ENCODE results near the gene TRAF1. TPM values are rescaled to one million over a fixed set of nuclear protein-coding genes. Genes with fewer than 3 reads are reported as not detected.

The TRAF1 gene
- total and polyA plus RNA-seq, 2 of the 13 experiments (the other 11 are each of a cell fraction or from before 2014, with no cell fraction given) = 0.44 to 1.0 TPM

DNA sequence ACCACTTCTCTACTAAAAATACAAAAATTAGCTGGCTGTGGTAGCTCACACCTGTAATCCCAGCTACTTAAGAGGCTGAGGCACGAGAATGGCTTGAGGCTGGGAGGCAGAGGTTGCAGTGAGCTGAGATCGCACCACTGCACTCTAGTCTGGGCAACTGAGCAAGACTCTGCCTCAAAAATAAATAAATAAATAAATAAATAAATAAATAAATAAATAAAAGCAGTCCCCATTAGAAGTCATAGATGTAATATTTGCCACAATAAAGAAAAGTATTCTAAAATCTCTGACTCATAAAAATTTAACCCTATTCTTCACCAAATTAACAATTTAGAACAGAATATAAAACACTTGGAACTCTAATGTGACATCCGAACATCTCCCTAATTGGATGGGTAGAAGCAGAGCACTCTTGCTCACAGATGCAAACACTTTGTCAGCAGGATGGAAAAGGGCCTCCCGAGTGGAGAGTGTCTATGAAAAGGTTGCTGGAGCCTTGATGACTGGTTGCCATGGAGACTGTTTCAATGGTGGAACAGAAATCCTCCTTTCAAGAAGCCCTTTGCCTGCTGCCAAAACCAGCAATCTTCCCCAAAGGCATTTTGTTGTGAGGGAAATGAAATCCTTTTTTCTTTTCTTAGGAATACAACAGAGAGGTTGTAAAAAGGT, 38.9 kb upstream of the TRAF1 start:
- H4K20me1 ChIP-seq (ENCODE audit: insufficient read depth, low read length) = no peaks in the 10 kb centered on the region
- no peaks in the 10 kb centered on the region for H3K9me3 ChIP-seq (ENCODE audit: low read length)
- no peak overlapping the region for H2AFZ ChIP-seq (ENCODE audit: low read length)
- DNase-seq (ENCODE audit: low spot score) (no peak), FAIRE-seq (no peak), ATAC-seq (no peak)
- no peaks in the 10 kb centered on the region for H3K79me2 ChIP-seq (ENCODE audit: insufficient read depth, low read length)
- no peak overlapping the region for H3K9ac ChIP-seq (ENCODE audit: insufficient read depth, low read depth, low read length)
- POLR2A ChIA-PET = no interaction called here
- CTCF ChIA-PET (ENCODE audit: low intra/inter-chr PET ratio, low total read pairs) = no interaction called here
- no TSS peak for BruUV-seq (replicated peaks)
- intact Hi-C loops (cut with micrococcal nuclease; ENCODE audit: unreplicated experiment) (no loop called here), in situ Hi-C loops (cut with HindIII; ENCODE audit: extremely low pct_ligation_motif_present, low pct_unique_long_range_greater_than_20kb) (no loop called here)
- TF ChIP-seq, protein P1, sequence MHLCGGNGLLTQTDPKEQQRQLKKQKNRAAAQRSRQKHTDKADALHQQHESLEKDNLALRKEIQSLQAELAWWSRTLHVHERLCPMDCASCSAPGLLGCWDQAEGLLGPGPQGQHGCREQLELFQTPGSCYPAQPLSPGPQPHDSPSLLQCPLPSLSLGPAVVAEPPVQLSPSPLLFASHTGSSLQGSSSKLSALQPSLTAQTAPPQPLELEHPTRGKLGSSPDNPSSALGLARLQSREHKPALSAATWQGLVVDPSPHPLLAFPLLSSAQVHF (CRISPR knock-in tag; IDR thresholded peaks at IDR 0.05) = no peak
- TF ChIP-seq, protein P2, sequence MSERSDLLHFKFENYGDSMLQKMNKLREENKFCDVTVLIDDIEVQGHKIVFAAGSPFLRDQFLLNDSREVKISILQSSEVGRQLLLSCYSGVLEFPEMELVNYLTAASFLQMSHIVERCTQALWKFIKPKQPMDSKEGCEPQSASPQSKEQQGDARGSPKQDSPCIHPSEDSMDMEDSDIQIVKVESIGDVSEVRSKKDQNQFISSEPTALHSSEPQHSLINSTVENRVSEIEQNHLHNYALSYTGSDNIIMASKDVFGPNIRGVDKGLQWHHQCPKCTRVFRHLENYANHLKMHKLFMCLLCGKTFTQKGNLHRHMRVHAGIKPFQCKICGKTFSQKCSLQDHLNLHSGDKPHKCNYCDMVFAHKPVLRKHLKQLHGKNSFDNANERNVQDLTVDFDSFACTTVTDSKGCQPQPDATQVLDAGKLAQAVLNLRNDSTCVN (CRISPR knock-in tag; IDR thresholded peaks at IDR 0.05; ENCODE audit: borderline replicate concordance) = no peak
- TF ChIP-seq ZNF777 (CRISPR knock-in tag; IDR thresholded peaks at IDR 0.05) (no peak), MTF2 (CRISPR knock-in tag; IDR thresholded peaks at IDR 0.05; ENCODE audit: borderline replicate concordance) (no peak), GATAD1 (CRISPR knock-in tag; IDR thresholded peaks at IDR 0.05) (no peak), MBD4 (IDR thresholded peaks at IDR 0.05; ENCODE audit: borderline replicate concordance, low read length) (no peak), MAF1 (CRISPR knock-in tag; IDR thresholded peaks at IDR 0.05; ENCODE audit: borderline replicate concordance) (no peak), GABPA (IDR thresholded peaks at IDR 0.05; ENCODE audit: low read depth, low read length) (no peak), GABPA (CRISPR knock-in tag; IDR thresholded peaks at IDR 0.05; ENCODE audit: low read depth) (no peak), ZKSCAN1 (IDR thresholded peaks at IDR 0.05; ENCODE audit: low read length) (no peak), ZFP36L1 (CRISPR knock-in tag; IDR thresholded peaks at IDR 0.05) (no peak), ZNF17 (CRISPR knock-in tag; IDR thresholded peaks at IDR 0.05) (no peak)
- TF ChIP-seq, protein P3, sequence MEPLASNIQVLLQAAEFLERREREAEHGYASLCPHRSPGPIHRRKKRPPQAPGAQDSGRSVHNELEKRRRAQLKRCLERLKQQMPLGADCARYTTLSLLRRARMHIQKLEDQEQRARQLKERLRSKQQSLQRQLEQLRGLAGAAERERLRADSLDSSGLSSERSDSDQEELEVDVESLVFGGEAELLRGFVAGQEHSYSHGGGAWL (CRISPR knock-in tag; IDR thresholded peaks at IDR 0.05) = no peak
- TF ChIP-seq, protein P4, sequence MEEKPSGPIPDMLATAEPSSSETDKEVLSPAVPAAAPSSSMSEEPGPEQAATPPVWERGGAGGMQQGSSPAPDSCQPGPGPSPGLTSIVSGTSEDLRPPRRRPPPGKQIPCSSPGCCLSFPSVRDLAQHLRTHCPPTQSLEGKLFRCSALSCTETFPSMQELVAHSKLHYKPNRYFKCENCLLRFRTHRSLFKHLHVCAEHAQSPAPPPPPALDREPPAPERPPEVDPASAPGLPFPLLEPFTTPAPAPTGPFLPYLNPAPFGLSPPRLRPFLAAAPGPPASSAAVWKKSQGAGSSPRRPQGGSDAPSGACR (CRISPR knock-in tag; IDR thresholded peaks at IDR 0.05) = no peak
- TF ChIP-seq, protein P5, sequence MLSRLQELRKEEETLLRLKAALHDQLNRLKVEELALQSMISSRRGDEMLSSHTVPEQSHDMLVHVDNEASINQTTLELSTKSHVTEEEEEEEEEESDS (CRISPR knock-in tag; IDR thresholded peaks at IDR 0.05; ENCODE audit: borderline replicate concordance) = no peak
- TF ChIP-seq, protein P6, sequence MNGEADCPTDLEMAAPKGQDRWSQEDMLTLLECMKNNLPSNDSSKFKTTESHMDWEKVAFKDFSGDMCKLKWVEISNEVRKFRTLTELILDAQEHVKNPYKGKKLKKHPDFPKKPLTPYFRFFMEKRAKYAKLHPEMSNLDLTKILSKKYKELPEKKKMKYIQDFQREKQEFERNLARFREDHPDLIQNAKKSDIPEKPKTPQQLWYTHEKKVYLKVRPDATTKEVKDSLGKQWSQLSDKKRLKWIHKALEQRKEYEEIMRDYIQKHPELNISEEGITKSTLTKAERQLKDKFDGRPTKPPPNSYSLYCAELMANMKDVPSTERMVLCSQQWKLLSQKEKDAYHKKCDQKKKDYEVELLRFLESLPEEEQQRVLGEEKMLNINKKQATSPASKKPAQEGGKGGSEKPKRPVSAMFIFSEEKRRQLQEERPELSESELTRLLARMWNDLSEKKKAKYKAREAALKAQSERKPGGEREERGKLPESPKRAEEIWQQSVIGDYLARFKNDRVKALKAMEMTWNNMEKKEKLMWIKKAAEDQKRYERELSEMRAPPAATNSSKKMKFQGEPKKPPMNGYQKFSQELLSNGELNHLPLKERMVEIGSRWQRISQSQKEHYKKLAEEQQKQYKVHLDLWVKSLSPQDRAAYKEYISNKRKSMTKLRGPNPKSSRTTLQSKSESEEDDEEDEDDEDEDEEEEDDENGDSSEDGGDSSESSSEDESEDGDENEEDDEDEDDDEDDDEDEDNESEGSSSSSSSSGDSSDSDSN (CRISPR knock-in tag; IDR thresholded peaks at IDR 0.05) = no peak
- TF ChIP-seq, protein P7, sequence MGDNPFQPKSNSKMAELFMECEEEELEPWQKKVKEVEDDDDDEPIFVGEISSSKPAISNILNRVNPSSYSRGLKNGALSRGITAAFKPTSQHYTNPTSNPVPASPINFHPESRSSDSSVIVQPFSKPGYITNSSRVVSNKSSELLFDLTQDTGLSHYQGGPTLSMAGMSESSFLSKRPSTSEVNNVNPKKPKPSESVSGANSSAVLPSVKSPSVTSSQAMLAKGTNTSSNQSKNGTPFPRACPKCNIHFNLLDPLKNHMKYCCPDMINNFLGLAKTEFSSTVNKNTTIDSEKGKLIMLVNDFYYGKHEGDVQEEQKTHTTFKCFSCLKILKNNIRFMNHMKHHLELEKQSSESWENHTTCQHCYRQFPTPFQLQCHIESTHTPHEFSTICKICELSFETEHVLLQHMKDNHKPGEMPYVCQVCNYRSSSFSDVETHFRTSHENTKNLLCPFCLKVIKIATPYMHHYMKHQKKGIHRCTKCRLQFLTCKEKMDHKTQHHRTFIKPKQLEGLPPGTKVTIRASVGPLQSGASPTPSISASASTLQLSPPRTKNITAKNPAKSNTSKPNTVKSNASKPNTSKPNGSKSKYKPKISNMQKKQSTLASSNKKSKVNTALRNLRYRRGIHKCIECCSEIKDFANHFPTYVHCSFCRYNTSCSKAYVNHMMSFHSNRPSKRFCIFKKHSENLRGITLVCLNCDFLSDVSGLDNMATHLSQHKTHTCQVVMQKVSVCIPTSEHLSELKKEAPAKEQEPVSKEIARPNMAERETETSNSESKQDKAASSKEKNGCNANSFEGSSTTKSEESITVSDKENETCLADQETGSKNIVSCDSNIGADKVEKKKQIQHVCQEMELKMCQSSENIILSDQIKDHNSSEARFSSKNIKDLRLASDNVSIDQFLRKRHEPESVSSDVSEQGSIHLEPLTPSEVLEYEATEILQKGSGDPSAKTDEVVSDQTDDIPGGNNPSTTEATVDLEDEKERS (CRISPR knock-in tag; IDR thresholded peaks at IDR 0.05) = no peak
- H3K4me1 ChIP-seq (ENCODE audit: insufficient read depth, low read length) = peaks cover 8% of the 10 kb centered on the region
- H3K27ac ChIP-seq (ENCODE audit: extremely low read length, insufficient read depth, low read length) = no peak overlapping the region
- no peak overlapping the region for H3K4me3 ChIP-seq (replicated peaks in 1 of 3; ENCODE audit: insufficient read depth in 1 of 3, low read depth in 2 of 3, low read length in 3 of 3)
- peaks cover 14 to 61% of the 10 kb centered on the region in 2 experiments for H3K36me3 ChIP-seq (replicated peaks in 1 of 2; ENCODE audit: control insufficient read depth in 1 of 2, insufficient read depth in 2 of 2, low read length in 2 of 2)
- no peak overlapping the region for H3K4me2 ChIP-seq (ENCODE audit: low read depth, low read length)
- no peaks in the 10 kb centered on the region for H3K27me3 ChIP-seq (ENCODE audit: control insufficient read depth in 1 of 2, insufficient read depth in 2 of 2, low read length in 2 of 2)
- WGBS (ENCODE audit: low lambda C conversion rate) = 91% methylated on average over 4 of the region's 4 CpGs

All from HepG2 (cell line).